RKO (cell line): ENCODE measurements around the gene AACS.
A peak's percentile ranks its signal among the peaks of the same experiment; 100 is the strongest.

Experiments used
- DNase-seq: peaks from one replicate; pipeline ENCODE4 v3.0.0-alpha.2; 2016; ENCODE audit warnings: low spot score

Gene AACS

DNA sequence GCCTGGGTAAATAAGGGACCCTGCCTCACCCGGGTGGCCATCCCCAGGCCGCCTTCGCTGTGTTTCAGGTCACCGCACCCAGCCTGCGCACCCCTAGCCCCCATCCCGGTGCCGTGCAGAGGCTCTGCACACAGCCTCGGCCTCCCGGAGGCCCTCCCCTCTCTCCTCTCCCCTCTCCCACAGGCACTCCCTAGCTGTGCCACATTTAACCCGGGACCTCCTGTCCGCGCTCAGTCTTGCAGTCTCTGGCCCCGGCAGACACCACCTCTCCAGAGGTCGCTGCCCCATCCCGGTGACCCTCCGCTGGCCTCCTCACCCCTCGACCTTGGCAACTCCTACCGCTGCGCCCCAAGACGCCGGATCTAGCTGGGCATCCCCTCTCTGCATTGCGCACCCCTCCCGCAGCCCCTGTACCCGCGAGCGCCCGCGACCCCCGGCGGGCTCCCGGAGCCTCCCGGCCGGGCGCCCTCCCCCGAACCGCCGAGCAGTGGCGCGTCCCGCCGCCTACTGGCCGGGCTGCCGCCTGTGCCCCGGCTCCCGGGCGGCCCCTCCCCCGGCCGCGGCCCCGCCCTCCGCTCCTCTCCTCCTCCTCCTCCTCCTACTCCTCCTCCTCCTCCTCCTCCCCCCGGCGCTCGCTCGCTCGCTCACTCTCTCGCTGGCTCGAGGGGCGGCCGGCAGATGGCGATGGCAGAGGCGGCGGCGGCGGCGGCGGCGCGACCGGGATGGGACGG, 120.7 kb downstream of the AACS start, which contains the start of gene TMEM132B:
TMEM132B (plus strand) TSS at position 647 of the 731 bp plus-strand sequence.
- peak; percentile 78 for DNase-seq

DNA sequence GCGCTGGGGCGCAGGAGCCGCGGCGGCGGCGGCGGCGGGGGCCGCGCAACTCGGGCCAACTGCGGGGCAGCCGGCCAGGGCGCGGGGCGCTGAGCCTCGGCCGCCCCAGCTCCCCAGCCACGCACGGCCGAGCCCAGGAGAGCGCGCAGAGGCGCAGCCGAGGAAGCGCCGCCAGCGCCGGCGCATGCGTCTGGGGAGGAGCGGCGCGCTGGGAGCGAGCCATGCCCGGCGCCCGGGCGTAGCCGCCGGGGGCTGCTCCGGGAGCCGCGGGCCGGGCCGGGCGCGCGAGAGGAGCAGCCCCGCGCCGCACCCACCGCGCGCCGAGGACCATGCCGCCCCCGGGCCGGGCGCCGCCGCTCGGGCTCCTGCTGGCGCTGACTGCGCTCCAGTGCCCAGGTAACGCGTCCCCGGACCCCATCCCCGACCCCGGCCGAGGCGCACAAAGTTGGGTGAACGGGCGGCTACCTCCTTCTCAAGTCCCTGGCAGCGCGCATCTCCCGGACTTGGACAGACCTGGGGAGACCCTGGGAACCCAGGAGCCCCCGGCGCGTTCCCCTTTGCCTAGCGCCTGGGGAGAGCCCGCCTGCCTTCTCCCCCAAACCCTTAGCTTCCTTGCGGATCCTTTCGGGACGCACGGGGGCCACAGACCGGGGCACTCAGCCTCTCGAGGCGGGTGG, 121.4 kb downstream of the AACS start:
- no peak for DNase-seq

DNA sequence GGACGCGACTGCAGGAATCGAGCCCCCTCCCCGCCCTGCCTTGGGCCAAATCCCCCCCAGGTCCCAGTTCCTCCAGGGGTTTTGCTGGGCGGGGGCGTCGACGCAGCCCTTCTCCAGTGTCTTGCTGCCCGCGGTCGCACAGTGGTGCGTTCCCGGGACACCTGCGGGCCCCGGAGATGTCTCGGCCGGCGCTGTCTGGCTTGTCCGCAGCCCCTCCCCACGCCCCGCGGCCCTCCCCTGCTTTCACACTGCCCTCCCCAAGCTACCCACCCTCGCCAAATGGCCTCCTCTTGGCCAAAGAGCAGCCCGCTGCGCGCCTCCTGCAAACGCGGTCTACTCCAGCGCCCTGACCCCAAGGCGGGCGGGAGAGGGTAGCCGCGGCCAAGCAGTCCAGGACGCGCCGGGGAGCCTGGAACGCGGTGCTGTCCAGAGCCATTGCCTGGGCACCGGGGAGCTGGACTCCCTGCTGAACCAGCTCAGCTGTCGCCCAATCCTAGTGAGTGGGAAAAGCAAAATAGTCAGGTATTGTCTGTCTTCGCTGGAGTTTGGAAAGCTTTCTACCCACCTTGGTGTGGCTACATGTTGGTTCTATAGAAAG, 122.0 kb downstream of the AACS start:
- no peak for DNase-seq

DNA sequence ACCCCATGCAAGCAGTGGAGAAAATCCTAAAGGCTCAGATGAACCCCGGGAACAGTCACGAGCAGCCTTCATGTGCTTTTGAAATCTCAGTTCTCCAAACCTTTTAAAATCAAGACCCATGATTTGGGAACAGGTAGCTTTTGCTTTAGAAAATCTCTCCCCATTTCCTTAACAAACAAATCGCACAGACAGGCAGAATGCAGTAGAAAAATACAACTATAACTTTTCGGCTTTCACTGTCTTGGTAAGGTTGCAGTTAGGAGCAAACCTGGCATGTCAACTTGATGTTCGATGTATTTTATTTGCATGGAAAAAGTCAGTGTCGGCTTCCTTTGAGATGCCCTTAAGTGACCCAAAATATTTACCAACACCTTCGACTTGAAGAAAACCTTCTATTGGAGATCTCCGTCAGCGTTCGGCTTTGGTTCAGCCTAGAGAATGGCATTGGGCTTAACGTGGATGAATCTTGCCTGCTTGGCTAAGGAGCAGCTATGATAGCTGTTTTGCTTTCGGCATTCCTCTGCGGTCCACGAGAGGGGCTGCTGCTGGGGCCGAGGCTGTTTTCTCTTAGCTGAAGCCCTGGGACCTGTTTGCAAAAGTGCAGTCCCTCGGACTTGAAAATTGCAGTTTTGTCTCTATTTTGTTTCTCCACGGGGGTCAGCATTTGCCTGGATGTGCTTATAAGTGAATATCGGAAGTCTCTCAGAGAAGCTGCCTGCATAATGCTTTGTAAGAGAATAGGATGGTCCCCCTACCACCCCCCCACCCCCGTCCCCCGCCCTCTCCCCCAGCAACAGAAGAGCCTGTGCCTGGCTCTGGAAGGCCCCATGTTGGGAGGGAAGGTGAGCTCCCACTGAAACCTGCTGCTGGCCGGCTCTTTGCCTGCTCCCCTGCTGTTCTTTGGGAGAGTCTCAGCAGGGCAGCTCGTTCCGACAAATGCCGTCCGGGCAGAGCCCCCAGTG, 122.8 kb downstream of the AACS start:
- DNase-seq: no peak

DNA sequence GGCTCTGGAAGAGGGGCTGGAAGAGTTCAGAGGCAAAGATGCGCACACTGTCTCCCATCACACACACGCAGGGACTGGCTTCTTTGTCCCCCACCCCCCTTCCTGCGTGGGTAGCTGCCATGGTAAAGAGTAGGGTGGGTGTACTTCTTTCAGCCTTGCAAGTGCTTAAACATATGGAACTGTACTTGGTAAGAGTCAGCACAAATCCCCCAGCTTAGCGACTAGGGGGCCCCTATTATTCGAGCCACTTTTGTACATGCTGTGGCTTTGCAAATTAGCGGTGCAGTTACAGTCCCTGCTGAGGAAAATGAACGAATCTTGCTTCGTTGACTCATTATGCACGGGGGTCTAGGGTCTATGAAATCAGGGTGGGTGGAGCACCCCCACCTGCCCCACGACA, 123.8 kb downstream of the AACS start:
- no peak for DNase-seq

DNA sequence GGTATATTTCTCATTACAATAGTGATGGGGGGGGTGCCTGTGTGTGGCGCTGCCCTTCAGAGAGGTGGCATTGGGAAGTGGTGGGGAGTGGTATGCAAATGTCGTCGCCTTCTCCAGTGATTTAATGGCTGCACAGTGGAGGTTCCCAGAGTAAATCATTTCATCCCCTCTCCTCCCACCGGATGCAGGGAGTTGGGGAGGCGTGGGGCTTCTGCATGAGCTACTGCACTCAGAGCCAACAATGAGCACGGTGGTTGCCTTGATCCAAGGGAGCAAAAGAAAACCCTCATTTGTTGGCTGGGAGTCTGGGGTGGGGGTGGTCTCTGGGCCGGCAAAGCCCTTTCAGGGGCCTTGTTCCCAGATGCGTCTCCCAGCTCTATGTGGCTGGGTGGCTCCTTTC, 124.3 kb downstream of the AACS start:
- DNase-seq: no peak

DNA sequence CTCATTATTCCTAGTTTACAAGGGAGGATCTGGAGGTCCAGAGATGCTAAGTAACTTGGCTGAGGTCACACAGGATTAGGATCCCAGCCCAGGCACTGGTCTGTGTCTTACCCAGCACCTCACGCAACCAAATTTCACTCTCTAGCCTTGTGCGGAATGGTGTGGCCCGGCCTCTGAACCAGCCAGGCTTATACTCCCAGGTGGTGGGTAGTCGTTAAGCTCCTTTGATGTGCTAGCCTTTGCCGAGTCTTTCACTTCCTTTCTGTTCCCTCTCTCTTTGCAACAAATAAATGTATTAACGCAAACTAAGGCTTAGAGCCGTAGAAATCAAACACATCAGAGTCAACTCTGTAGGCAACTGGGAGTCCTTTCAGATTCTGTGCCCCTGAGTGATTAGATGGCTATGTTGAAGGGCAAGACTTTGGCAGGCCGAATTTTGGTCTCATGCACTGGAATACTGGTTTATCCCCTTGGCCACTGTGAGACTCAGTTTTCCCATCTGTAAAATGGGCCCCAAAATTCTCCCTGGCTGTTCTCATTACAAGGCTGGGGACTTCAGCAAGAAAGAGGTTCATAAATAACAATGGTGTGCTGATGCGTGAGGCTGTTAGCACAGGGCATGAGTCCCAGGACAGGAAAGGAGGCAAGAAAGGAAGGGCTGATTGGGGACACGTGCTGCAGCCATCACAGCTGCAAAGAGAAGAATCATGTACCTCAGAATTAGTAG, 126.3 kb downstream of the AACS start:
- DNase-seq: no peak

DNA sequence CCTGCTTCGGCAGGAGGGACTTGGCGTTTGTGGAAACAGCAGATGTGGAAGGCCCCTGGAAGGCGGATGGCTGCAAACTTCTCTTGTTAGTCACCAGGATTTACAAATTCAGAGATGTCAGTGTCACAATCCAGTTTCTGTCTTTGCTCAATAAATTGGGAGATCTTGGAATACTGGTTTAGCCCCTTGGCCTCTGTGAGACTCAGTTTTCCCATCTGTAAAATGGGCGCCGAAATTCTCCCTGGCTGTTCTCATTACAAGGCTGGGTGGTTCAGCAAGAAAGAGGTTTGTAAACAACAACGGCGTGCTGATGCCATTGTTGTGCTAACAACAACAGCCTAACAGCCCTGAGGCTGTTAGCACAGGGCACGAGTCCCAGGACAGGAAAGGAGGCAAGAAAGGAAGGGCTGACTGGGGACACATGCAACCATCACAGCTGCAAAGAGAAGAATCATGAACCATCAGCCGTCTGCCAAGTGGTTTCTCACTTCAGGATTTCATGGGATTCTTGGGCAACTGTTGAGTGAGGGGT, 127.5 kb downstream of the AACS start:
- DNase-seq: no peak
